Kidney epithelial cell (primary cell): Measurements from ENCODE around the gene DIPK1A. TPM values are rescaled to one million over a fixed set of nuclear protein-coding genes. Genes with fewer than 3 reads are reported as not detected.

Source experiments
- DNase-seq: peaks from one replicate; pipeline ENCODE4 v3.0.0-alpha.2; 2010; ENCODE audit warnings: low read depth
- H3K27me3 ChIP-seq: 2 replicates; pipeline ENCODE4 v1.6.0; 2011; ENCODE audit warnings: low read length; ENCODE audit not compliant: control insufficient read depth, insufficient read depth
- H3K36me3 ChIP-seq: 2 replicates; pipeline ENCODE4 v1.5.1; 2011; ENCODE audit warnings: low read length; ENCODE audit not compliant: control insufficient read depth, insufficient read depth
- H3K4me3 ChIP-seq: 2 replicates; pipeline ENCODE4 v1.5.1; 2011; ENCODE audit warnings: low read depth, mild to moderate bottlenecking, control low read depth, low read length
- CTCF ChIP-seq: IDR thresholded peaks from 2 replicates; pipeline ENCODE4 v1.5.1; 2011; ENCODE audit warnings: mild to moderate bottlenecking, moderate library complexity, low read length, control low read depth, inconsistent platforms; ENCODE audit not compliant: insufficient read depth, poor library complexity, severe bottlenecking
- total RNA-seq: library from RNA; depleted of rRNA; stranded (reverse); fragments of >200 nt; gene quantifications from 2 replicates; pipeline ENCODE4 v1.2.3, GENCODE V29; 2015

Gene DIPK1A
- total RNA-seq, 1 donor from 2014 or later, result 1.8 TPM

- no peak for TF ChIP-seq CTCF
- Histone ChIP-seq H3K36me3 (no peaks in the 10 kb centered on the region), H3K27me3 (no peaks in the 10 kb centered on the region), H3K4me3 (no peak overlapping the region)
- no peak for DNase-seq
Observed at GRCh38 chr1:92808381-92808780, 152.9 kb downstream of the DIPK1A start.

- H3K27me3 ChIP-seq, result no peaks in the 10 kb centered on the region
Observed at GRCh38 chr1:92805216-92805615, 156.0 kb downstream of the DIPK1A start.

GRCh38 chr1:92804721-92805201, 156.5 kb downstream of the DIPK1A start:
- TF ChIP-seq CTCF, result no peak
- peak; percentile 55 for DNase-seq
- no peak overlapping the region for H3K4me3 ChIP-seq
- no peaks in the 10 kb centered on the region for H3K27me3 ChIP-seq
- H3K36me3 ChIP-seq, result no peaks in the 10 kb centered on the region

More at GRCh38 chr1:92805216-92805615, 156.0 kb downstream of the DIPK1A start:
- no peak for TF ChIP-seq CTCF
- Histone ChIP-seq H3K4me3 (no peak overlapping the region), H3K36me3 (no peaks in the 10 kb centered on the region)
- DNase-seq, result no peak

GRCh38 chr1:92803140-92803887, 157.9 kb downstream of the DIPK1A start:
- no peak for TF ChIP-seq CTCF
- DNase-seq, result no peak
- Histone ChIP-seq H3K36me3 (no peaks in the 10 kb centered on the region), H3K4me3 (no peak overlapping the region), H3K27me3 (no peaks in the 10 kb centered on the region)

- DNase-seq, result no peak
- Histone ChIP-seq H3K36me3 (no peaks in the 10 kb centered on the region), H3K27me3 (no peaks in the 10 kb centered on the region), H3K4me3 (no peak overlapping the region)
- no peak for TF ChIP-seq CTCF
Observed at GRCh38 chr1:92797961-92798360, 163.3 kb downstream of the DIPK1A start.

- H3K36me3 ChIP-seq, result no peaks in the 10 kb centered on the region
- H3K4me3 ChIP-seq, result no peak overlapping the region
- TF ChIP-seq CTCF, result no peak
- no peaks in the 10 kb centered on the region for H3K27me3 ChIP-seq
- DNase-seq, result no peak
Observed at GRCh38 chr1:92797297-92797696, 164.0 kb downstream of the DIPK1A start.
